T-helper 1 cell treated with Interleukin-12 subunit alpha and Interleukin-12 subunit beta and Interleukin-4 antibody, amounts not matched to agents 30 μg/mL and 1 μg/mL, for 36 hours (primary cell): ENCODE measurements around the gene GLT6D1.

ENCODE experiments used
- H3K27ac Mint-ChIP-seq: one replicate; pipeline ENCODE4 v1.8.0; 2021; ENCODE audit warnings: mild to moderate bottlenecking, mixed read lengths
- H3K27me3 Mint-ChIP-seq: one replicate; pipeline ENCODE4 v1.8.0; 2021; ENCODE audit warnings: low read depth, mixed read lengths
- H3K36me3 Mint-ChIP-seq: one replicate; pipeline ENCODE4 v1.8.0; 2021; ENCODE audit warnings: low read depth, mixed read lengths
- H3K4me1 Mint-ChIP-seq: one replicate; pipeline ENCODE4 v1.8.0; 2021; ENCODE audit warnings: low read depth, mixed read lengths
- H3K4me3 Mint-ChIP-seq: one replicate; pipeline ENCODE4 v1.8.0; 2021; ENCODE audit warnings: mild to moderate bottlenecking, moderate library complexity, mixed read lengths
- H3K9me3 Mint-ChIP-seq: one replicate; pipeline ENCODE4 v1.8.0; 2021; ENCODE audit warnings: mixed read lengths

GLT6D1 gene

DNA sequence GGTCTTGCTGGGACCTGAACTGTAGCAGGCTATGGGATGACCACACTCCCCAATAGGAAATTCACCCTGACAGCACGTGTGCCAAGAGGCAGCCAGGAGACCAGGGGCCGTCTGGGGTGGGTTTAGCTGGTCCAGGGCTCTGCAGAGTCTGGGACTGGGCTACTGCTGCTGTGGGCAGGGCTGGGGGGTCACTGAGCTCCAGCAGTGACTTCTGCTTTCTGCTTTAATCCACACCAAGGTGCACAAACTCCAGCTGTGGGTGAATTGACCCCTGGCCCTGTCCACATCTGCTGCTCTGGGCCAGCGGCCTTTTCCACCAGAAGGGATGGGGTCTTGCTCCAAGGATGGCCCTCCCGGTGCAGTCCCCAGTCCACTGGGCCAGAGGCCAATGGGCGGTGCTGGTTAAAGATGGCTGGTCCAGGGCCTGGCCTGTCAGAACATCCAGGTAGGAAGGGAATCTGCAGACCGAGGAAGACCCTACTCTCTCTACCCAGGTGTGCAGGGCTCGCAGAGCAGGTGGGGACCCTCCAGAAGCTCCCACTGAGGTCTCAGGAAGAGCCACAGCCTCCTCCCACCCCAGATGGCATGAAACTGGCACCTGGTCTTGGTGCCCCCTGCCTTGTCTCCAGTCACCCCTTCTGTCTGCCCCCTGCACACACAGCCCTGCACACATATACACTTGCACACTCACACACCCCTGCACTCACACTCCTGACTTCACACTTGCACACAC is 28.0 kb downstream of the GLT6D1 start:
- no peak overlapping the region for H3K27ac Mint-ChIP-seq
- H3K4me3 Mint-ChIP-seq, result no peak overlapping the region
- no peaks in the 10 kb centered on the region for H3K27me3 Mint-ChIP-seq

DNA sequence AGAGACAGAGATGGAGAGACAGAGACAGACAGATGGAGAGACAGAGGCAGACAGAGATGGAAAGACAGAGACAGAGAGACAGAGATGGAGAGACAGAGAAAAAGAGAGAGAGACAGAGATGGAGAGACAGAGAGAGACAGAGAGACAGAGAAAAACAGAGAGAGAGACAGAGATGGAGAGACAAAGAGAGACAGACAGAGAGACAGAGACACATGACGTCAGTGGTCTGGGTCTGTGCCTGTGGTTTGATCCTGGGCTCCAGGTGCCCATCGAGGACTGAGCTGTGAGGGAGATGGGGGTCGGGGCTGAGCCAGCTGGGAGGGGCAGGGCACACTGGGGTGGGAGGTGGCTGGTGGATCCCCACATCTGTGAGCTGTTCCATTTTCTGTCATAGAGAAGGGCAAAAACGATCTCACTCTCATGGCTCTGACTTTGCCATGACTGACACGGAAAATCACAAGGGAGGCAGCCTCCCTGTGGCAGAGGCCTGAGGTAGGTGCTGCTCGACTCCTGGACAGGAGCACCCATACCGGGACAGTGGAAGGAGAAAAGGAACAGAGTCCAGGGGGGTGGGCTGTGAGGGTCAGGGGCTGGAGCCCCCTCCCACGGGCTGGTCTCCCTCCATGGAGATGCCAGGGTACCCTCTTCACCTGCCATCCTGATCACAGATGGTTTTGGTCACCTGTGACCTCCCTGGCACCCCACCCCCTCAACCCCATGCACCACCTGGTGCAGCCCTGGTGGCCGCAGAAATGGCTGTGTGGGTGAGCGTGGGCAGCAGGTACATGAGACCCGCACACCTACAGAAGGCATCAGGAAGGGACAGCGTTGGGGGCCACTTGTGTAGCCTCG is 28.8 kb downstream of the GLT6D1 start:
- H3K27ac Mint-ChIP-seq, result no peak overlapping the region
- H3K9me3 Mint-ChIP-seq, result no peaks in the 10 kb centered on the region
- no peaks in the 10 kb centered on the region for H3K27me3 Mint-ChIP-seq
- H3K4me3 Mint-ChIP-seq, result no peak overlapping the region
- H3K36me3 Mint-ChIP-seq, result no peaks in the 10 kb centered on the region
- no peaks in the 10 kb centered on the region for H3K4me1 Mint-ChIP-seq

More for the DNA sequence above, 28.0 kb downstream of the GLT6D1 start:
- no peaks in the 10 kb centered on the region for H3K36me3 Mint-ChIP-seq
- H3K9me3 Mint-ChIP-seq, result no peaks in the 10 kb centered on the region
- H3K4me1 Mint-ChIP-seq, result no peaks in the 10 kb centered on the region

- Mint-ChIP-seq H3K27ac (no peak overlapping the region), H3K4me1 (no peaks in the 10 kb centered on the region), H3K4me3 (no peak overlapping the region)
Observed at GRCh38 chr9:135609366-135609955, 29.9 kb downstream of the GLT6D1 start.

GRCh38 chr9:135608999-135609317 is 30.4 kb downstream of the GLT6D1 start:
- no peak overlapping the region for H3K27ac Mint-ChIP-seq
- no peaks in the 10 kb centered on the region for H3K27me3 Mint-ChIP-seq
- H3K36me3 Mint-ChIP-seq, result no peaks in the 10 kb centered on the region
- H3K4me3 Mint-ChIP-seq, result no peak overlapping the region
- H3K9me3 Mint-ChIP-seq, result no peaks in the 10 kb centered on the region
- H3K4me1 Mint-ChIP-seq, result no peaks in the 10 kb centered on the region

More at GRCh38 chr9:135609366-135609955, 29.9 kb downstream of the GLT6D1 start:
- H3K9me3 Mint-ChIP-seq, result no peaks in the 10 kb centered on the region
- no peaks in the 10 kb centered on the region for H3K36me3 Mint-ChIP-seq
- H3K27me3 Mint-ChIP-seq, result no peaks in the 10 kb centered on the region

GRCh38 chr9:135608294-135608998 is 30.9 kb downstream of the GLT6D1 start:
- no peaks in the 10 kb centered on the region for H3K9me3 Mint-ChIP-seq
- H3K4me1 Mint-ChIP-seq, result no peaks in the 10 kb centered on the region
- no peaks in the 10 kb centered on the region for H3K27me3 Mint-ChIP-seq
- no peak overlapping the region for H3K4me3 Mint-ChIP-seq
- H3K27ac Mint-ChIP-seq, result no peak overlapping the region
- no peaks in the 10 kb centered on the region for H3K36me3 Mint-ChIP-seq

DNA sequence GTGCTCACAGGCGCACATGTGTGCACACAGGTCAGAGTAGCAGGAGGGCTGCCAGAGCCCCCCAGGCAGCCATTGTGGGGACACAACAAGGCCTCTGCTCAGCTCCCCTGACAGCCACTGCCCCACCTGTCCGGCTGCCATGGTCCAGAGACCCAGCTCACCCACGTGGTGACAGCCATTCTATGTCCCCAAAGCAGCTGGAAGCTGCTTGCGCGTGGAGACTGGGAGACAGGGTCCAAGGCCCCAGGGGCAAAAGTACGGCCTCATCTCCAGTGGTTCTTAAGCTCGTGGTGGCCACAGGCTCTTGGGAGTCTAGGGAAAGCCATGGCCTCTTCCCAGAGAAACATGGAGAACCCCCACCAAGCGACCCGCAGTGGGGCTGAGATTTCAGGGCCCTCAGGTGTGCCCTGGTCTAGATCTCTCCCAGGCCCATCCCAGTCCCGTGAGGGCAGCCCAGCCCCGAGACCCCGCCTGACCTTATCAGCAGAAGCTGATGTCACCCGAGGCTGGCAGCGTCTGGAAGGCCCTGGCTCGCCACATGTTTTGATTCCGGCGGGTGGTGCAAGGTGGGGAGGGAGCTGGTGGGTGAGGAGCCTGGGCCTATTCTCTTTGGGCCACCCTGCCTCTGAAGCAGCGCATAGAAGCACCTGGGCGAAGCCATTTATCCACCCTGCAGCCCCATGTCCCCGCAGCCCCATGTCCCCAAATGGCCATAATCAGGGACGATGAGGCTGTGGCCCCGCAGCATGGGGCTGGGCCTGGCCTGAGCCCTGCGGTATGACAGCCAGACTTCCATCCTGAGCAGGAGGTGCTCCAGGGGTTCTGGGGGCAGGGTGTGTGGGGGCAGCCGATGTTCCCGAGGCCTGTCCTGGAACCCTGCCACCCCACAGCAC is 31.7 kb downstream of the GLT6D1 start:
- H3K27ac Mint-ChIP-seq, result no peak overlapping the region
- H3K4me3 Mint-ChIP-seq, result no peak overlapping the region
- H3K4me1 Mint-ChIP-seq, result no peaks in the 10 kb centered on the region
- H3K36me3 Mint-ChIP-seq, result no peaks in the 10 kb centered on the region
- H3K9me3 Mint-ChIP-seq, result no peaks in the 10 kb centered on the region
- no peaks in the 10 kb centered on the region for H3K27me3 Mint-ChIP-seq

GRCh38 chr9:135606885-135607259 is 32.5 kb downstream of the GLT6D1 start:
- no peaks in the 10 kb centered on the region for H3K4me1 Mint-ChIP-seq
- H3K27me3 Mint-ChIP-seq, result no peaks in the 10 kb centered on the region
- H3K27ac Mint-ChIP-seq, result no peak overlapping the region
- H3K36me3 Mint-ChIP-seq, result no peaks in the 10 kb centered on the region
- no peak overlapping the region for H3K4me3 Mint-ChIP-seq
- no peaks in the 10 kb centered on the region for H3K9me3 Mint-ChIP-seq

DNA sequence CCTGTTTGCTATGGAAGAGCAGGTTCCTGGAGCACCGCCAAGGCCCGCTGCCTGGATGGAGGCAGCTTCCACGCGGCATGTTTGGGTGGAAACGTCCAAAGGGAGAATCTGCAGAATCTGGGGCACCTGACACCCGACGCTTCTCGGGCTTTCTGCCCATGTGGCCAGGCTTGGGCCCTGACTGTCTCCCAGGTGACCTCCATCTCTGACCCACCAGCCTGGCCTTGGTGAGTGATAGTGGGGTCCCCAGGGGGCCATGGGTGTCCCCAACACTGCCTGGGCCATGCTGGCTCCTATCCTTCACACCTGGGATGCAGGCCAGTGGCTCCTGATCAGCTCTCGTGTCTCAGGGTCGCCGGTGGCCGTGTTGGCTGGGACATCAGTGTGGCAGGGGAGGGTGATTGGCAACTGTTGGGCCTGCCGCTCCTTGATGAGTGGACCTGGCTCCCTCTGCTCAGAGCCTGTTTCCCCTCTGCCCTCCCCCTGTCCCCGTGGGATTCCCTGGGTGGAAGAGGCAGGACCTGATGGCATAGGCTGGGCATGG is 34.0 kb downstream of the GLT6D1 start:
- no peaks in the 10 kb centered on the region for H3K9me3 Mint-ChIP-seq
- H3K4me1 Mint-ChIP-seq, result no peaks in the 10 kb centered on the region
- no peak overlapping the region for H3K27ac Mint-ChIP-seq
- peaks cover 2% of the 10 kb centered on the region for H3K27me3 Mint-ChIP-seq
- H3K36me3 Mint-ChIP-seq, result no peaks in the 10 kb centered on the region
- H3K4me3 Mint-ChIP-seq, result no peak overlapping the region

- Mint-ChIP-seq H3K36me3 (no peaks in the 10 kb centered on the region), H3K27ac (no peak overlapping the region)
Observed at GRCh38 chr9:135604437-135605237, 34.7 kb downstream of the GLT6D1 start.

GRCh38 chr9:135602789-135603481 is 36.4 kb downstream of the GLT6D1 start:
- Mint-ChIP-seq H3K9me3 (no peaks in the 10 kb centered on the region), H3K27me3 (peaks cover 11% of the 10 kb centered on the region), H3K36me3 (no peaks in the 10 kb centered on the region), H3K4me1 (no peaks in the 10 kb centered on the region), H3K4me3 (no peak overlapping the region), H3K27ac (no peak overlapping the region)

More at GRCh38 chr9:135604437-135605237, 34.7 kb downstream of the GLT6D1 start:
- H3K4me3 Mint-ChIP-seq, result no peak overlapping the region
- H3K4me1 Mint-ChIP-seq, result no peaks in the 10 kb centered on the region
- H3K9me3 Mint-ChIP-seq, result no peaks in the 10 kb centered on the region
- H3K27me3 Mint-ChIP-seq, result peaks cover 5% of the 10 kb centered on the region

DNA sequence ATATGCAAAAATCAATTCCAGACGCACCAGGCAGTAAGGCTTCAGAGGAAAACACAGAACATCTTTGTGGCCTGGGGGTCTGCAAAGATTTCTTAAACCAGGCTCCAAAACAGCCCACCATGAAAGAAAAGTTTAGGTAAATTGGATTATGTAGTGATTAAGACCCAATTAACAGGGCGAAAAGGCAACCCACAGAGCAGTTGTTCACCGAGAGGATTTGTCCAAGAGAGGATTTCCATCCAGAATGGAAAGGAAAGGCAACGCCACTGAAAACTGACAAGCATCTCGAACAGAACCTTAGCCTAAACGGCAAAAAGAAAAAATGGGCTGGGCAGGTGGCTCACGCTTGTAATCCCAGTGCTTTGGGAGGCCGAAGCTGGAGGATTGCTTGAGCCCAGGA is 37.4 kb downstream of the GLT6D1 start:
- Mint-ChIP-seq H3K4me3 (no peak overlapping the region), H3K36me3 (no peaks in the 10 kb centered on the region), H3K27ac (no peak overlapping the region), H3K4me1 (no peaks in the 10 kb centered on the region), H3K27me3 (peaks cover 12% of the 10 kb centered on the region), H3K9me3 (no peaks in the 10 kb centered on the region)

GRCh38 chr9:135600296-135600817 is 39.0 kb downstream of the GLT6D1 start:
- Mint-ChIP-seq H3K27me3 (peaks cover 19% of the 10 kb centered on the region), H3K9me3 (no peaks in the 10 kb centered on the region)

More at GRCh38 chr9:135600296-135600817, 39.0 kb downstream of the GLT6D1 start:
- no peaks in the 10 kb centered on the region for H3K36me3 Mint-ChIP-seq
- no peaks in the 10 kb centered on the region for H3K4me1 Mint-ChIP-seq
- no peak overlapping the region for H3K4me3 Mint-ChIP-seq
- H3K27ac Mint-ChIP-seq, result no peak overlapping the region
